ENCODE data around the gene PRELID1. TPM values are rescaled to one million over a fixed set of nuclear protein-coding genes. Genes with fewer than 3 reads are reported as not detected.

Gene PRELID1
- total and polyA plus RNA-seq, 10 of the 15 experiments (the other 5 are each of a cell fraction or from before 2014, with no cell fraction given) = 30.9 to 584 (median 254) TPM

DNA sequence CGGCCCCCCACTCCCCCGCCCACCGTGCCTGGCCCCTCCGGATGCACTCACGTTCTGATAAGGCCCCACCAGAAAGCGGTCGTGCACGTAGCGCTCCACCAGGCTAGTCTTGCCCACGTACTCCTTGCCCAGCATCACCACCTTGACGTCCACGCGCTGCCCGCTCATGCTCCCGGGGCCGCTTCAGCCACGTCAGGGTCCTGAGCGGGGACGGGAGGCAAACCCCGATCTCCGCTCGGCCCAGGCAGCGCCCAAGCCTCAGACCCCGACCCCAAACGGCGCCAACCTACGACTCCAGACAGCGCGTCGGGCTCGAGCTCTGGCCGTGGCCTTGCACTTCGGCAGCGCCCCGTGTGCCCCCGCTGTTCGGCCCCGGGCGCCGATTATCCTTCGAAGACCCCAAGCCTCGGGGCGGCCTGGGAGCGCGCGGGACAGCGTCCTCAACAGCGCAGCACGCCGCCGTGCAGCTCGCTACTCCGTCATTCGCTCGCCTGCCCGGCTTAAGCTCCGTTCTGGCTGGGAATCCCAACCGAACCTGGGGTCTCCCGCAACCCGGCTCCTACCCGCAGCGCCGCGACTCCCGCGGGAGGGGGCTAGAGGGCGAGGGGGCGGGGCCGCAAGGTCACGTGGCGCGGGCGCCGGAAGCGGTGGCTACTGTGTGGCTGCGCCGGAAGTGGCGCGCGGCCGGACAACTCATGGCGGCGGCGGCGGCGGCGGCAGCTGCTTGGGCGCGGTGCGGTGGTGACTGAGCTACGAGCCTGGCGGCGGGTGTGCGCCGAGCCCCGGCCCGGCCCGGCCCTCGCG is at the start of gene PRELID1, which contains the start of gene RAB24 (continued):
- peak; percentile 71 for TF ChIP-seq IKZF1 (conservative IDR thresholded peaks at IDR 0.05)
- no peak for TF ChIP-seq TBL1XR1 (IDR thresholded peaks at IDR 0.05; ENCODE audit: low read depth, low read length)
- TF ChIP-seq, protein P1, sequence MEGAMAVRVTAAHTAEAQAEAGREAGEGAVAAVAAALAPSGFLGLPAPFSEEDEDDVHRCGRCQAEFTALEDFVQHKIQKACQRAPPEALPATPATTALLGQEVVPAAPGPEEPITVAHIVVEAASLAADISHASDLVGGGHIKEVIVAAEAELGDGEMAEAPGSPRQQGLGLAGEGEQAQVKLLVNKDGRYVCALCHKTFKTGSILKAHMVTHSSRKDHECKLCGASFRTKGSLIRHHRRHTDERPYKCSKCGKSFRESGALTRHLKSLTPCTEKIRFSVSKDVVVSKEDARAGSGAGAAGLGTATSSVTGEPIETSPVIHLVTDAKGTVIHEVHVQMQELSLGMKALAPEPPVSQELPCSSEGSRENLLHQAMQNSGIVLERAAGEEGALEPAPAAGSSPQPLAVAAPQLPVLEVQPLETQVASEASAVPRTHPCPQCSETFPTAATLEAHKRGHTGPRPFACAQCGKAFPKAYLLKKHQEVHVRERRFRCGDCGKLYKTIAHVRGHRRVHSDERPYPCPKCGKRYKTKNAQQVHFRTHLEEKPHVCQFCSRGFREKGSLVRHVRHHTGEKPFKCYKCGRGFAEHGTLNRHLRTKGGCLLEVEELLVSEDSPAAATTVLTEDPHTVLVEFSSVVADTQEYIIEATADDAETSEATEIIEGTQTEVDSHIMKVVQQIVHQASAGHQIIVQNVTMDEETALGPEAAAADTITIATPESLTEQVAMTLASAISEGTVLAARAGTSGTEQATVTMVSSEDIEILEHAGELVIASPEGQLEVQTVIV (IDR thresholded peaks at IDR 0.05; ENCODE audit: borderline replicate concordance, partially characterized antibody) = no peak
- TF ChIP-seq HCFC1 (IDR thresholded peaks at IDR 0.05; ENCODE audit: low read length) = peak; percentile 38; the same call in 1 of the 2 replicates
- TF ChIP-seq PAX8 (IDR thresholded peaks at IDR 0.05) = no peak
- TF ChIP-seq RELA (IDR thresholded peaks at IDR 0.05; ENCODE audit: borderline replicate concordance, partially characterized antibody) = no peak
- TF ChIP-seq NR2C1 (IDR thresholded peaks at IDR 0.05) = peak; percentile 62
- TF ChIP-seq ZNF622 (IDR thresholded peaks at IDR 0.05) = no peak
- TF ChIP-seq, protein P2, sequence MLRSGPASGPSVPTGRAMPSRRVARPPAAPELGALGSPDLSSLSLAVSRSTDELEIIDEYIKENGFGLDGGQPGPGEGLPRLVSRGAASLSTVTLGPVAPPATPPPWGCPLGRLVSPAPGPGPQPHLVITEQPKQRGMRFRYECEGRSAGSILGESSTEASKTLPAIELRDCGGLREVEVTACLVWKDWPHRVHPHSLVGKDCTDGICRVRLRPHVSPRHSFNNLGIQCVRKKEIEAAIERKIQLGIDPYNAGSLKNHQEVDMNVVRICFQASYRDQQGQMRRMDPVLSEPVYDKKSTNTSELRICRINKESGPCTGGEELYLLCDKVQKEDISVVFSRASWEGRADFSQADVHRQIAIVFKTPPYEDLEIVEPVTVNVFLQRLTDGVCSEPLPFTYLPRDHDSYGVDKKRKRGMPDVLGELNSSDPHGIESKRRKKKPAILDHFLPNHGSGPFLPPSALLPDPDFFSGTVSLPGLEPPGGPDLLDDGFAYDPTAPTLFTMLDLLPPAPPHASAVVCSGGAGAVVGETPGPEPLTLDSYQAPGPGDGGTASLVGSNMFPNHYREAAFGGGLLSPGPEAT (IDR thresholded peaks at IDR 0.05; ENCODE audit: low read depth) = no peak
- TF ChIP-seq, protein P3, sequence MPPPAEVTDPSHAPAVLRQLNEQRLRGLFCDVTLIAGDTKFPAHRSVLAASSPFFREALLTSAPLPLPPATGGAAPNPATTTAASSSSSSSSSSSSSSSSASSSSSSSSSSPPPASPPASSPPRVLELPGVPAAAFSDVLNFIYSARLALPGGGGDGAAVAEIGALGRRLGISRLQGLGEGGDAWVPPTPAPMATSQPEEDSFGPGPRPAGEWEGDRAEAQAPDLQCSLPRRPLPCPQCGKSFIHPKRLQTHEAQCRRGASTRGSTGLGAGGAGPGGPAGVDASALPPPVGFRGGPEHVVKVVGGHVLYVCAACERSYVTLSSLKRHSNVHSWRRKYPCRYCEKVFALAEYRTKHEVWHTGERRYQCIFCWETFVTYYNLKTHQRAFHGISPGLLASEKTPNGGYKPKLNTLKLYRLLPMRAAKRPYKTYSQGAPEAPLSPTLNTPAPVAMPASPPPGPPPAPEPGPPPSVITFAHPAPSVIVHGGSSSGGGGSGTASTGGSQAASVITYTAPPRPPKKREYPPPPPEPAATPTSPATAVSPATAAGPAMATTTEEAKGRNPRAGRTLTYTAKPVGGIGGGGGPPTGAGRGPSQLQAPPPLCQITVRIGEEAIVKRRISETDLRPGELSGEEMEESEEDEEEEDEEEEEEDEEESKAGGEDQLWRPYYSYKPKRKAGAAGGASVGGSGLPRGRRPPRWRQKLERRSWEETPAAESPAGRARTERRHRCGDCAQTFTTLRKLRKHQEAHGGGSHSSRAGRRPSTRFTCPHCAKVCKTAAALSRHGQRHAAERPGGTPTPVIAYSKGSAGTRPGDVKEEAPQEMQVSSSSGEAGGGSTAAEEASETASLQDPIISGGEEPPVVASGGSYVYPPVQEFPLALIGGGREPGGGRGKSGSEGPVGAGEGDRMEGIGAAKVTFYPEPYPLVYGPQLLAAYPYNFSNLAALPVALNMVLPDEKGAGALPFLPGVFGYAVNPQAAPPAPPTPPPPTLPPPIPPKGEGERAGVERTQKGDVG (CRISPR knock-in tag; IDR thresholded peaks at IDR 0.05) = no peak
- TF ChIP-seq, protein P4, sequence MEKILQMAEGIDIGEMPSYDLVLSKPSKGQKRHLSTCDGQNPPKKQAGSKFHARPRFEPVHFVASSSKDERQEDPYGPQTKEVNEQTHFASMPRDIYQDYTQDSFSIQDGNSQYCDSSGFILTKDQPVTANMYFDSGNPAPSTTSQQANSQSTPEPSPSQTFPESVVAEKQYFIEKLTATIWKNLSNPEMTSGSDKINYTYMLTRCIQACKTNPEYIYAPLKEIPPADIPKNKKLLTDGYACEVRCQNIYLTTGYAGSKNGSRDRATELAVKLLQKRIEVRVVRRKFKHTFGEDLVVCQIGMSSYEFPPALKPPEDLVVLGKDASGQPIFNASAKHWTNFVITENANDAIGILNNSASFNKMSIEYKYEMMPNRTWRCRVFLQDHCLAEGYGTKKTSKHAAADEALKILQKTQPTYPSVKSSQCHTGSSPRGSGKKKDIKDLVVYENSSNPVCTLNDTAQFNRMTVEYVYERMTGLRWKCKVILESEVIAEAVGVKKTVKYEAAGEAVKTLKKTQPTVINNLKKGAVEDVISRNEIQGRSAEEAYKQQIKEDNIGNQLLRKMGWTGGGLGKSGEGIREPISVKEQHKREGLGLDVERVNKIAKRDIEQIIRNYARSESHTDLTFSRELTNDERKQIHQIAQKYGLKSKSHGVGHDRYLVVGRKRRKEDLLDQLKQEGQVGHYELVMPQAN (conservative IDR thresholded peaks at IDR 0.05) = peak; percentile 91; the same call in 1 of the 2 replicates
- TF ChIP-seq CBFB (IDR thresholded peaks at IDR 0.05; ENCODE audit: low read depth) = no peak
- TF ChIP-seq, protein P5, sequence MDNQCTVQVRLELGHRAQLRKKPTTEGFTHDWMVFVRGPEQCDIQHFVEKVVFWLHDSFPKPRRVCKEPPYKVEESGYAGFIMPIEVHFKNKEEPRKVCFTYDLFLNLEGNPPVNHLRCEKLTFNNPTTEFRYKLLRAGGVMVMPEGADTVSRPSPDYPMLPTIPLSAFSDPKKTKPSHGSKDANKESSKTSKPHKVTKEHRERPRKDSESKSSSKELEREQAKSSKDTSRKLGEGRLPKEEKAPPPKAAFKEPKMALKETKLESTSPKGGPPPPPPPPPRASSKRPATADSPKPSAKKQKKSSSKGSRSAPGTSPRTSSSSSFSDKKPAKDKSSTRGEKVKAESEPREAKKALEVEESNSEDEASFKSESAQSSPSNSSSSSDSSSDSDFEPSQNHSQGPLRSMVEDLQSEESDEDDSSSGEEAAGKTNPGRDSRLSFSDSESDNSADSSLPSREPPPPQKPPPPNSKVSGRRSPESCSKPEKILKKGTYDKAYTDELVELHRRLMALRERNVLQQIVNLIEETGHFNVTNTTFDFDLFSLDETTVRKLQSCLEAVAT (IDR thresholded peaks at IDR 0.05) = peak; percentile 19; the same call in 1 of the 2 replicates
- TF ChIP-seq EZH2 (IDR thresholded peaks at IDR 0.05; ENCODE audit: borderline replicate concordance, control insufficient read depth, low read depth, low read length) = no peak
- TF ChIP-seq, protein P6, sequence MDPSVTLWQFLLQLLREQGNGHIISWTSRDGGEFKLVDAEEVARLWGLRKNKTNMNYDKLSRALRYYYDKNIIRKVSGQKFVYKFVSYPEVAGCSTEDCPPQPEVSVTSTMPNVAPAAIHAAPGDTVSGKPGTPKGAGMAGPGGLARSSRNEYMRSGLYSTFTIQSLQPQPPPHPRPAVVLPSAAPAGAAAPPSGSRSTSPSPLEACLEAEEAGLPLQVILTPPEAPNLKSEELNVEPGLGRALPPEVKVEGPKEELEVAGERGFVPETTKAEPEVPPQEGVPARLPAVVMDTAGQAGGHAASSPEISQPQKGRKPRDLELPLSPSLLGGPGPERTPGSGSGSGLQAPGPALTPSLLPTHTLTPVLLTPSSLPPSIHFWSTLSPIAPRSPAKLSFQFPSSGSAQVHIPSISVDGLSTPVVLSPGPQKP (IDR thresholded peaks at IDR 0.05; ENCODE audit: low read depth, low read length) = 0 out of 2 replicates have a peak, but pooled peaks have one; percentile 44
- no peak for TF ChIP-seq CEBPB (IDR thresholded peaks at IDR 0.05; ENCODE audit: borderline replicate concordance in 1 of 2, low read depth in 2 of 2, low read length in 2 of 2)
